PFSK-1 (cell line): Measurements from ENCODE around the gene USP7.

Experiments used
- FOXP2 ChIP-seq: optimal IDR thresholded peaks from 2 replicates; pipeline ENCODE3; 2011; ENCODE audit warnings: borderline replicate concordance, control low read depth, inconsistent platforms; ENCODE audit not compliant: insufficient read depth; ENCODE audit errors: extremely low read length, extremely low read depth
- POLR2AphosphoS5 ChIP-seq: IDR thresholded peaks from 2 replicates; pipeline ENCODE4 v1.6.1; 2012; ENCODE audit warnings: low read depth, mild to moderate bottlenecking, control low read depth, low read length, moderate library complexity
- SIN3A ChIP-seq: IDR thresholded peaks from 2 replicates; pipeline ENCODE4 v1.6.1; 2012; ENCODE audit warnings: mild to moderate bottlenecking, low read length, moderate library complexity, borderline replicate concordance; ENCODE audit not compliant: insufficient read depth
- TAF1 ChIP-seq: IDR thresholded peaks from 2 replicates; pipeline ENCODE4 v1.6.1; 2012; ENCODE audit warnings: low read length, control low read depth, borderline replicate concordance; ENCODE audit not compliant: insufficient read depth
- TF ChIP-seq, protein P1 (sequence below), 2 experiments: IDR thresholded peaks; 2 replicates each; pipeline versions ENCODE4 v1.6.1 to v1.8.0; 2011 to 2012; ENCODE audit warnings: low read depth in 2 of 2, low read length in 2 of 2, control low read depth in 1 of 2, inconsistent platforms in 1 of 2, mild to moderate bottlenecking in 1 of 2, moderate library complexity in 1 of 2; ENCODE audit not compliant: insufficient read depth in 1 of 2

DNA sequence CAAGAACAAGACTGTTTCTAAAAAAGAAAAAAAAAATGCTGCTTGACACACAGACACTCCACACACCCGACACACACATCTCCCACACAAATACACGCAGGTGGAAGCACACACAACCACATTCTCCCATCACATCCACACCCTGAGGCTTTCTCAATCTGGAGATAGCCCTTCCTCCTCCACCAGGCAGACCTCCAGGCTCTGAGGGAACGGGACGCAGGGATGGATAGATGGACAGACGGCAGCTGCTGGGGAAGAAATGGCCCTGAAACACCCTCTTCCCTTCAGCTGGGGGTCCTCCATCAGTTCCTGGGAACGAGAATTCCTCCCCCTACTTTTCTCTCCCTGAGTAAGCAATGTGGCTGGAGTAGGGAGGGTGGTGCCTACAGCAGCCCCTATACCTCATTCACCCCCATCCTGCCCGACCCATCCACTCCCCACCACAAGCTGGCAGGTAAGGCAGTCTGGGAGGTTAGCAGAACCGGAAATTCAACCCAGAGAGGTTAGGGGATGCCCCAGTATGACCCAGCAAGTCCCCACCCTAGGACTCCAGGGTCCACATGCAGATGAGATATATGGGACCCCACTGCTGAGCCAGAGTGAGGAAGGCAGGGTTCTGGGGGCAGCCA, 85.7 kb downstream of the USP7 start:
- TF ChIP-seq, protein P1, sequence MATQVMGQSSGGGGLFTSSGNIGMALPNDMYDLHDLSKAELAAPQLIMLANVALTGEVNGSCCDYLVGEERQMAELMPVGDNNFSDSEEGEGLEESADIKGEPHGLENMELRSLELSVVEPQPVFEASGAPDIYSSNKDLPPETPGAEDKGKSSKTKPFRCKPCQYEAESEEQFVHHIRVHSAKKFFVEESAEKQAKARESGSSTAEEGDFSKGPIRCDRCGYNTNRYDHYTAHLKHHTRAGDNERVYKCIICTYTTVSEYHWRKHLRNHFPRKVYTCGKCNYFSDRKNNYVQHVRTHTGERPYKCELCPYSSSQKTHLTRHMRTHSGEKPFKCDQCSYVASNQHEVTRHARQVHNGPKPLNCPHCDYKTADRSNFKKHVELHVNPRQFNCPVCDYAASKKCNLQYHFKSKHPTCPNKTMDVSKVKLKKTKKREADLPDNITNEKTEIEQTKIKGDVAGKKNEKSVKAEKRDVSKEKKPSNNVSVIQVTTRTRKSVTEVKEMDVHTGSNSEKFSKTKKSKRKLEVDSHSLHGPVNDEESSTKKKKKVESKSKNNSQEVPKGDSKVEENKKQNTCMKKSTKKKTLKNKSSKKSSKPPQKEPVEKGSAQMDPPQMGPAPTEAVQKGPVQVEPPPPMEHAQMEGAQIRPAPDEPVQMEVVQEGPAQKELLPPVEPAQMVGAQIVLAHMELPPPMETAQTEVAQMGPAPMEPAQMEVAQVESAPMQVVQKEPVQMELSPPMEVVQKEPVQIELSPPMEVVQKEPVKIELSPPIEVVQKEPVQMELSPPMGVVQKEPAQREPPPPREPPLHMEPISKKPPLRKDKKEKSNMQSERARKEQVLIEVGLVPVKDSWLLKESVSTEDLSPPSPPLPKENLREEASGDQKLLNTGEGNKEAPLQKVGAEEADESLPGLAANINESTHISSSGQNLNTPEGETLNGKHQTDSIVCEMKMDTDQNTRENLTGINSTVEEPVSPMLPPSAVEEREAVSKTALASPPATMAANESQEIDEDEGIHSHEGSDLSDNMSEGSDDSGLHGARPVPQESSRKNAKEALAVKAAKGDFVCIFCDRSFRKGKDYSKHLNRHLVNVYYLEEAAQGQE (IDR thresholded peaks at IDR 0.05; ENCODE audit: insufficient read depth in 1 of 2, low read depth in 2 of 2, low read length in 2 of 2) = no peak
- no peak for TF ChIP-seq SIN3A
- no peak for TF ChIP-seq POLR2AphosphoS5
- TF ChIP-seq TAF1 = no peak
- TF ChIP-seq FOXP2 = no peak
